Kidney epithelial cell (primary cell): ENCODE results near the gene DEF6. TPM values are rescaled to one million over a fixed set of nuclear protein-coding genes. Genes with fewer than 3 reads are reported as not detected.
"Not testable (repeated sequence)": the region's sequence is repeated elsewhere in the genome, so short reads cannot be mapped to it uniquely, and the experiment has no call there.

Experiments
- DNase-seq: peaks from one replicate; pipeline ENCODE4 v3.0.0-alpha.2; 2010; ENCODE audit warnings: low read depth
- H3K27me3 ChIP-seq: 2 replicates; pipeline ENCODE4 v1.6.0; 2011; ENCODE audit warnings: low read length; ENCODE audit not compliant: control insufficient read depth, insufficient read depth
- H3K36me3 ChIP-seq: 2 replicates; pipeline ENCODE4 v1.5.1; 2011; ENCODE audit warnings: low read length; ENCODE audit not compliant: control insufficient read depth, insufficient read depth
- H3K4me3 ChIP-seq: 2 replicates; pipeline ENCODE4 v1.5.1; 2011; ENCODE audit warnings: low read depth, mild to moderate bottlenecking, control low read depth, low read length
- total RNA-seq: library from RNA; depleted of rRNA; stranded (reverse); fragments of >200 nt; gene quantifications from 2 replicates; pipeline ENCODE4 v1.2.3, GENCODE V29; 2015
- TF ChIP-seq, protein P1 (sequence below): IDR thresholded peaks from 2 replicates; pipeline ENCODE4 v1.5.1; 2011; ENCODE audit warnings: mild to moderate bottlenecking, moderate library complexity, low read length, control low read depth, inconsistent platforms; ENCODE audit not compliant: insufficient read depth, poor library complexity, severe bottlenecking

Gene DEF6
- total RNA-seq, 1 donor from 2014 or later, result 3.2 TPM

DNA sequence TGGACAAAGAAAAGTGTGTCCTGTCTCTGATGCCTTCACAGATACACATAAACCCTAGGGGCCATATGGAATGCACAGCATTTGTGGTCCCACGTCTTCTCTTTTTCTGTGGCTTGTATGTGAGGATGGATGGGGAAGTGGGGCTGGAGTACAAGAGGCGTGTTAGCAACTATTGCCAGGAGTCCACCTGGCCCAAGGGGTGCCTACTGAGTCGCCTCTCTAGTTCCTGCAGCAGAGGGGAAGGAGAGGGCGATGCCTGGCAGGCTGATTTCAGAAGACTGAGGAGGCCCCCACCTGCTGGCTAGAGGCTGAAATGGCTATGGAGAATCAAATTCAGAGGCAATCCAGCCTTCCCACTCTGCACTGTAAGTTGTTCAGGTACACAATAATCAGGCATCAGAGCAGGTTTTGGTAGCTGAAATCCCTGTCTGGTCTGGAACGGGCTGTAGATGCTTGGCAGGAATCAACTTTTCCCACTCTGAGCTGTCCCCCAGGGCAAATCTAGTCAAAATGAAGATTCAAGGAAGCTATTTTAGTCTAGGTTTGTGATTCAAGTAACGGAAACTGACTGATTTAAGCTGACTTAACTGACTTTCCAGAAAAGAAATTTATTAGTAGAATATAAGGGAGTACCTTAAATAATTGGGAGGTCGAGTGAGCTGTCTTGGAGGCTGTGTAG, 29.9 kb downstream of the DEF6 start:
- TF ChIP-seq, protein P1, sequence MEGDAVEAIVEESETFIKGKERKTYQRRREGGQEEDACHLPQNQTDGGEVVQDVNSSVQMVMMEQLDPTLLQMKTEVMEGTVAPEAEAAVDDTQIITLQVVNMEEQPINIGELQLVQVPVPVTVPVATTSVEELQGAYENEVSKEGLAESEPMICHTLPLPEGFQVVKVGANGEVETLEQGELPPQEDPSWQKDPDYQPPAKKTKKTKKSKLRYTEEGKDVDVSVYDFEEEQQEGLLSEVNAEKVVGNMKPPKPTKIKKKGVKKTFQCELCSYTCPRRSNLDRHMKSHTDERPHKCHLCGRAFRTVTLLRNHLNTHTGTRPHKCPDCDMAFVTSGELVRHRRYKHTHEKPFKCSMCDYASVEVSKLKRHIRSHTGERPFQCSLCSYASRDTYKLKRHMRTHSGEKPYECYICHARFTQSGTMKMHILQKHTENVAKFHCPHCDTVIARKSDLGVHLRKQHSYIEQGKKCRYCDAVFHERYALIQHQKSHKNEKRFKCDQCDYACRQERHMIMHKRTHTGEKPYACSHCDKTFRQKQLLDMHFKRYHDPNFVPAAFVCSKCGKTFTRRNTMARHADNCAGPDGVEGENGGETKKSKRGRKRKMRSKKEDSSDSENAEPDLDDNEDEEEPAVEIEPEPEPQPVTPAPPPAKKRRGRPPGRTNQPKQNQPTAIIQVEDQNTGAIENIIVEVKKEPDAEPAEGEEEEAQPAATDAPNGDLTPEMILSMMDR, result peak; percentile 75
- no peak for DNase-seq
- H3K4me3 ChIP-seq, result no peak overlapping the region
- H3K27me3 ChIP-seq, result no peaks in the 10 kb centered on the region
- no peaks in the 10 kb centered on the region for H3K36me3 ChIP-seq

DNA sequence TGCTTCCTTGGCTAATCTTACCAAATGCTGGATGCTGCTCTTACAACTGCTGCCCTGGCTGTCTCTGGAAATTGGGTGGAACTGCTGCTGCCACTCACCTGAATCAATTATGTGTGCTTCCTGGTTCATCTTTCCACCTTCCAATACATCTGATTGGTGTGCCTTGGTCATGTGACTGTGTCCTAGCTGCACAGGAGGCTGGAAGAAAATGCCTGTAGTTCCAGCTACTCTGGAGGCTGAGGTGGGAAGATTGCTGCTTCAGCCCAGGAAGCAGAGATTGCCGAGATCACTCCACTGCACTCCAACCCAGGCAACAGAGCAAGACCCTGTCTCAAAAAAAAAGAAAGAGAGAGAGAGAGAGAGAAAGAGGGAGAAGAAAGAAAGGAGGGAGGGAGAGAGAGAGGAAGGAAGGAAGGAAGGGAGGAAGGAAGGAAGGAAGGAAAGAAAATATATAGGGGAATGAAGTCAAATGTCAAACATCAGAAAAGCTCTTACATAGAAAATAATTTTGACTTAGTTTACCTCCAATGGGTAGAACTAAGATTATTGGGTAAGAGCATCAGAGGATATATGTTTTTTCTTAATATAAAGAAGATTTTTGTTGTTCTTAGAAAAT, 30.6 kb downstream of the DEF6 start:
- no peak overlapping the region for H3K4me3 ChIP-seq
- TF ChIP-seq, protein P1, result no peak
- no peak for DNase-seq
- no peaks in the 10 kb centered on the region for H3K27me3 ChIP-seq
- no peaks in the 10 kb centered on the region for H3K36me3 ChIP-seq

DNA sequence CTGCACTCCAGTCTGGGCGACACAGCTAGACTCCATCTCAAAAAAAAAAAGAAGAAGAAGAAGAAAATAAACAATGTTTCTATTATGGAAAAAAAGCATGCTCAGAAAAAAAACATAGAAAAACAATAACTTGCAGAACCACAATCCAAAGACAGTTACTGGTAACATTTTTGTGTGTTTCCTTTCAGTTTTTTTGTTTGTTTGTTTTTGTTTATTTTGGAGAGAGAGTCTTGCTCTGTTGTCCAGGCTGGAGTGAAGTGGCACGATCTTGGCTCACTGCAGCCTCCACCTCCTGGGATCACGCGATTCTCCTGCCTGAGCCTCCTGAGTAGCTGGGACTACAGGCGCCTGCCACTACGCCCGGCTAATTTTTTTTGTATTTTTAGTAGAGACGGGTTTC, 31.3 kb downstream of the DEF6 start:
- DNase-seq, H3K36me3 ChIP-seq, H3K27me3 ChIP-seq, H3K4me3 ChIP-seq: not testable (repeated sequence)

DNA sequence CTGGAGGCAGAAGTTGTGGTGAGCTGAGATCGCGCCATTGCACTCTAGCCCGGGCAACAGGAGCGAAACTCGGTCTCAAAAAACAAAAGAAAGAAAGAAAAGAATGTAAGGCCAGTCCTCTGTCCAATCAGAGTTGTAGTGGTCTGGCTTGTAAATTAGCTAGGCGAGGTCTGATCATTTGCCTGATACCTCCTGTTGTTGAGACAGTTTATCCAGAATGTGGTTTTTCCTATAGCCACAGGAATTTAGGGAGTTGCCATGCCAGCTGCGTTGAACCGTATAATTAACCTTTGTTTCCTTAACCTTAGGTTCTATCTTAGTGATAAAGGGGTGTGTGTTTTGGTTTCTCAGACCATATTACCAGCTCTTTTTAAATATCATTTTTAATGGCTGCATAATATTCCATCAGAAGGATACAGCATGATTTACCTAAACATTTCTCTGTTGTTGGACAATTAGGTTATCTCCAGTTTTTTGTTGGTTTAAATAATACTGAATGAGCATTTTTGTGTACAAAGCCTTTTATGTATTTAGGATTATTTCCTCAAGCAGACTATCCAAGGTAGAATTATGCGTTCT, 33.0 kb downstream of the DEF6 start:
- no peak overlapping the region for H3K4me3 ChIP-seq
- H3K36me3 ChIP-seq, result no peaks in the 10 kb centered on the region
- TF ChIP-seq, protein P1, result no peak
- DNase-seq, result no peak
- no peaks in the 10 kb centered on the region for H3K27me3 ChIP-seq

DNA sequence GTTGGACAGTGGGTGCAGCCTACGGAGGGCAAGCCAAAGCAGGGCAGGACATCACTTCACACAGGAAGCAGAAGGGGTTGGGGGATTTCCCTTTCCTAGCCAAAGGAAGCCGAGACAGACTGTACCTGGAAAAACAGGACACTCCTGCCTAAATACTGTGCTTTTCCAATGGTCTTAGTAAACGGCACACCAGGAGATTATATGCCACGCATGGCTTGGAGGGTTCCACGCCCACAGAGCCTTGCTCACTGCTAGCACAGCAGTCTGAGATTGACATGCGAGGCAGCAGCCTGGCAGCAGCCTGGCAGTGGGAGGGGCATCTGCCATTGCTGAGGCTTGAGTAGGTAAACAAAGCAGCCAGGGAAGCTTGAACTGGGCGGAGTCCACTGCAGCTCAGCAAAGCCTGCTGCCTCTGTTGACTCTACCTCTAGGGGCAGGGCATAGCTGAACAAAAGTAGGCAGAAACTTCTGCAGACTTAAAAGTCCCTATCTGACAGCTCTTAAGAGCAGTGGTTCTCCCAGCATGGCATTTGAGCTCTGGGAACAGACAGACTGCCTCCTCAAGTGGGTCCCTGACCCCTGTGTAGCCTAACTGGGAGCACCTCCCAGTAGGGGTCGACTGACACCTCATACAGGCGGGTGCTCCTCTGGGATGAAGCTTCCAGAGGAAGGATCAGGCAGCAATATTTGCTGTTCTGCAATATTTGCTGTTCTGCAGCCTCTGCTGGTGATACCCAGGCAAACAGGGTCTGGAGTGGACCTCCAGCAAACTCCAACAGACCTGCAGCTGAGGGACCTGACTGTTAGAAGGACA, 34.7 kb downstream of the DEF6 start:
- not testable (repeated sequence) for H3K27me3 ChIP-seq, DNase-seq, H3K4me3 ChIP-seq, H3K36me3 ChIP-seq

DNA sequence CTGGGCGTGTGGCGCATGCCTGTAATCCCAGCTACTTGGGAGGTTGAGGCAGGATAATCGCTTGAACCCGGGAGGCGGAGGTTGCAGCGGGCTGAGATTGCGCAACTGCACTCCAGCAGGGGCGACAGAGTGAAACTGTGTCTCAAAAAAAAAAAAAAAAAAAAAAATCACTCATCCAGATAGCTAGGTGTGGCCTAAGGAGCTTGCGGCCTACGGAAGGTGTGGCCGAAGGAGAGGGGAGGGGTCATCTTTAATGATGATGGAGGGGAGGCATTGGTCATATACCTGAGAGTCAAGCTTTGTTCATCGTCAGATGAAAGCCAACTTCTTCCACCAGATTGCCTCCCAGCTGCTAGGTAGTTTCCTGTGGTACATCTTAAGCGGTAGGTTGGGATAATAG, 43.9 kb downstream of the DEF6 start:
- no peak for DNase-seq
- H3K36me3 ChIP-seq, result no peaks in the 10 kb centered on the region

More for the DNA sequence above, 43.9 kb downstream of the DEF6 start:
- H3K4me3 ChIP-seq, result no peak overlapping the region
- TF ChIP-seq, protein P1, result no peak
- no peaks in the 10 kb centered on the region for H3K27me3 ChIP-seq
